Mucosa of gallbladder (tissue), 1 donor: ENCODE results near the gene ARNT2. TPM values are rescaled to one million over a fixed set of nuclear protein-coding genes. Genes with fewer than 3 reads are reported as not detected.
"Not testable (repeated sequence)": the region's sequence is repeated elsewhere in the genome, so short reads cannot be mapped to it uniquely, and the experiment has no call there.

Source experiments
- DNase-seq: peaks from one replicate; pipeline ENCODE4 v3.0.0-alpha.2; 2020; ENCODE audit warnings: low spot score
- total RNA-seq: library from RNA; stranded (reverse); gene quantifications from one replicate; pipeline ENCODE4 v1.2.1, GENCODE V29; 2021
- donor health status: DM: no; HTN: no; CAD: no.

Gene ARNT2
- total RNA-seq, 1 donor from 2014 or later, result 6.6 TPM

DNA sequence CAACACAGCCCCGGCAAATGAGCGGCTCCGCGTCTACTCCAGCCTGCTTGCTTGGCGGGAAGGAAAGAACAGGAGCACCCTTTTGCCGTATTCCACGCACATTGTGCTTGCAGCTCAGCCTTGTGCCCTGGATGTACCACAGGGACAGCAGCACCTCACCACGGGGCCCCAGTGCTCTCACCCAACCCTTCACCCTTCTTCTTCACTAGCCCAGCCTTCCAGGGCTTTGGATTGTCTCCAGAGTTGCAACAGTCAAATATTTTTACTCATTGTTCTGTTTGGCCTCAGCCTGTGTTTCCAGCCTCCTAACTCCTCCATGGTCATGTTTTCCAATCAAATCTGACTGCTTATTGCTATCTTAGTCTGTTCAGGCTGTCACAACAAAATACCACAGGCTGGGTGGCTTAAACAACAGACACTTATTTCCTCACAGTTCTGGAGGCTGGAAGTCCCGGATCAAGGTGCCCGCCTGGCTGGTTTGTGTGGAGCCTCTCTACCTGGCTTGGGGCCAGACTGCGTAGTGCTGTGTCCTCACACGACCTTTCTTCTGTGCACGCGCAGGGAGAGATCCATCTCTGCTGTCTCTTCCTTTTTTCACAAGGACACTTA is 211.7 kb downstream of the ARNT2 start:
- peak; percentile 72 for DNase-seq

DNA sequence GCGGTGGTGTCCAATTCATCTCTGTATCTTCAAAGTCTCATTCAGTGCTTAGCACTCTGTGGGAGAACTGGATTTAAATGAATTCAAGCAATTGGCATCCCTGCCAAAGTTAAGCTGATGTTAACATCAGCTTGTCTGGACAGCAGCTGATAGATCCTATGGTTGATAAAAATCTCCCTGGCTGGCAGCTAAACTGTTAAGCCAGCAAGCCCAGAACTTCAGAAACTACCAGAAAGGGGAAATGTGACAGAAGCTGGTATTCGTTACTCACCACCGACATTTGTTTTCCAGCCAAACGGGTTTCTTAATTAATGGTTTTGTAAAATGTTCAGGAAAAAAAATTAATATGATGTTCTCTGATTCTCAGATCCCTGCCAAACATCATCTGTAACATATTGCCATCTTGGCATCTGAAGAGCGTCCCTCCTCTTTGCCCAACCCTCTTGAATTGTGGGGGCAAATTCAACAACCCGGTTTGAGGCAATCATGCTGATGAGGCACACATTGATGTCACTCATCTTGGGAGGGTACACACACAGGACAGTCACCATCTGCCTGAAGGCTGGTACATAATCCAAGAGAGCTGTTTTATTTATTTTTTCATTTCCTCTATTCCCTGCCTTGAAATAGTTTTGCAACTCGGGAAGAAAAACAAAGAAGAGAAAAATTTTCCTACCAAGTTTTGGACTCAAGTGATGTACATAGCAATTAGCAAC is 214.7 kb downstream of the ARNT2 start:
- DNase-seq, result no peak

- no peak for DNase-seq
Observed at GRCh38 chr15:80619680-80620079, 215.5 kb downstream of the ARNT2 start.

- no peak for DNase-seq
Observed at GRCh38 chr15:80620141-80620540, 216.0 kb downstream of the ARNT2 start.

- DNase-seq, result no peak
Observed at GRCh38 chr15:80620931-80621330, 216.7 kb downstream of the ARNT2 start.

GRCh38 chr15:80626643-80627120 is 222.5 kb downstream of the ARNT2 start:
- no peak for DNase-seq

DNA sequence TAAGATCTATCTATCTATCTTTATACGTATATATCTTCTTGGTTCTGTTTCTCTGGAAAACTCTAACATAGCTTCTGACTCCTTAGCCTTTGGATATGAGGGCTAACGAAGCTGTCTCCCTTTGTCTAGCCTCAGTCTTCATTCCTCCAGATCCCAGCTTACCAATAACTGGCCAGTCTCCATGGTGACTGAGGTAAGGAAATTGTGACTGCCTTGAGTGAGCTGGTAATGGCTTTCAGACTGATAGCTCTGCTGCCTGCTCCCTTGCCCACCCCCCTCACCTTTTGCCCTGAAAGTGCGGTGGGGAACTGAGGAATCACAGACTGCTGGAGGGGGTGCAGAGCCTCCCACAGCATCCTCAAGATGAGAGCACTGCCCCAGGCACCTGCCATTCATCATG is 225.2 kb downstream of the ARNT2 start:
- DNase-seq, result no peak

GRCh38 chr15:80630981-80631380 is 226.8 kb downstream of the ARNT2 start:
- no peak for DNase-seq

DNA sequence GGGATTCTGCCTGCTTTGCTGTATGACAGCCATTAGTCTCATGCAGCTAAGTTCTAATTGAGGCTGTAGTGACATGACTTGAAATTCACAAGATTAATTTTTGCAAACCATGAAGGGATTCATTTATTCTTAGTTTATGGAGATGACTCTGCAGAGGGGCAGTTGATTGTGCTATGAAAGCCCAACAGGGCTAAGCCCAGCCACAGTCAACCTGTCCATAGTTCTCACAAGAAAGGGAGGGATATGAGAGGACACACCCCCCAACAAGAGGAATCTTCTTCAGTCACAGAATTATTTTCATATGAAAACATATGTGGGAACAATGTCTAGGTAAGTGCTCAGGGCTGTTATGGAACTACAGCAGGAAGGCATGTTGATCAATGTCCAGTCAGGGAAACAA is 229.0 kb downstream of the ARNT2 start:
- DNase-seq, result no peak

GRCh38 chr15:80635953-80636352 is 231.8 kb downstream of the ARNT2 start:
- DNase-seq, result peak; percentile 50

DNA sequence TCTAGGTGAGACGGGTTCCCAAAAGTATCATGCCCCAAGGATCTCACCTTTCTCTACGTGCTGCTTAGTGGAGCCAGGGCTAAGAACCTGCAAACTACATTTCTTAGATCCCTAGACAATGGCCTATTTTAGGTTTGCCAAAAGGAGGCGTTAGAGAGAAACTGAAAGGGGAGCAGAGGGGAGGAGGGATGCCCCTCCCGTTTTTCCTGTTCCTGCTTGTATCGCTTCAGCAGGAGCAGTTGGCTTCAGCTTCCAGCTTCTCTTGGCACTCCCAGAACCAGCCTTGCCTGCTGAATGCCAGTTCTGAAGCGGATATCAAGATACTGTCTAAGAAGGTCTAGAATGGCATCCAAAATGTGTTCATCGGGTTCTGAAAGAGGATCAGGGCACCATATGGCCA is 232.5 kb downstream of the ARNT2 start:
- DNase-seq, result no peak

GRCh38 chr15:80637747-80638146 is 233.6 kb downstream of the ARNT2 start:
- DNase-seq, result no peak

DNA sequence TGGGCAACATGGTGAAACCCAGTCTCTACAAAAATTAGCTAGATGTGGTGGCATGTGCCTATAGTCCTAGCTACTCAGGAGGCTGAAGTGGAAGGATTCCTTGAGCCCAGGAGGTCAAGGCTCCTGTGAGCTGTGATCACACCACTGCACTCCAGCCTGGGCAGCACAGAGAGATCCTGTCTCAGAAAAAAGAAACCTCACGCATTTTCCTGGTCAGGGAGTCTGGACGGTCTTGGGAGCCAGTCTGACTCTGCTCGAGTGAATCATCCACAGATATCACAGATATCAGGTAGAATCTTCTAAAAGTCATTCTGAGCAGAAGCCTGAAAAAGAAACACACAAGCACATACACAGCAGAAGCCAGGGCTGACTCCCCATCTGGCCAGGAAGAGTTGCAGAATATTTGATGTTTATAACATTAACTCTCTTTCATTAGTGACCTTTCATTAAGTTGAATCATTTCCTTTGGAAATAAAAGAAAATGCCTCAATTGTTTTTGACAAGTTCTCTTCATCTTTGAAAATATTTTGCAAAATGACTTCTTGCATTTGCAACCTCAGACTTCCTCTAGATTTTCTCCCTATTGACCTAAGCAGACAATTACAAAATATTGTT is 234.5 kb downstream of the ARNT2 start:
- DNase-seq, result no peak

DNA sequence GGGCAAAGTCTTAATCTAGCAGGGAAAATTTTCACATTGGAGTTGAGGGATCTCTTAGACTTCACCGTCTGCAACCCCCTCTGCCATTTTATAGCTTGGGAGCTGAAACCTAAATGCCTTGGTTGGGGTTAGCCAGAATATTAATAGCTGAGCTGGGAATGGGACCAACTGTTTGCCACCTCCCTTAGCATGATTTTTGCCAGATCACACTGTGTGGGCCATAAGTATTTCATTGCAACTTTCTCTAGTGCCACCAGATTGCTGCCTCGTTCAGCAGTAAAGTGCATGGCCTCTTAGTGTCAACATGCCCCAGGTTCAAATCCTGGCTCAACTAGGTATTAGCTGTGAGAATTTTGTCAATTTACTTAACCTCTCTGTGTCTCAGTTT is 235.0 kb downstream of the ARNT2 start:
- DNase-seq, result no peak

GRCh38 chr15:80640531-80641121 is 236.4 kb downstream of the ARNT2 start:
- DNase-seq, result no peak

- peak; percentile 15 for DNase-seq
Observed at GRCh38 chr15:80641384-80641783, 237.2 kb downstream of the ARNT2 start.

DNA sequence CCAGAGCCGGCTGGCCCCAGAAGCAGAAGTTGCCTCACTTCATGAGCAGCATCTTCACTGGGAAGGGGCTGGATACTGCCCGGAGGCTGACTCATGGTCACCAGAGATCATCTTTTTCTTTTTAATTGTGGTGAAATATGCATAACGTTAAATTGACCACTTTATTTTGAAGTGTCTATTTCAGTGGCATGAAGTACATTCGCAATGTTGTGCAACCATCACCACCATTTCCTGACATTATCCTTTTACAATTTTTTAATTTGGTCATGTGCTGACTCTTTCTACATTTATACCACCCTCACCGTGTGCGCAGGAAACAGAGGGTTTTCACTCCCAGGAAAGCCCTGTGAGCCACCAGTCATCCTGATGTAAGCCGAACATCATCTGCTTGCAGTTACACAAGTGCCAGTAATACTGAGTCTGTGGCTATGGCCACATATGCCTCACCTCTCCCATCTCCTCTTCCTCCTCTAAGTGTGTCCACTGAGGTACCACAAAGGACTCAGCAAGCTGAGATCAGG is 239.3 kb downstream of the ARNT2 start:
- DNase-seq, result no peak

DNA sequence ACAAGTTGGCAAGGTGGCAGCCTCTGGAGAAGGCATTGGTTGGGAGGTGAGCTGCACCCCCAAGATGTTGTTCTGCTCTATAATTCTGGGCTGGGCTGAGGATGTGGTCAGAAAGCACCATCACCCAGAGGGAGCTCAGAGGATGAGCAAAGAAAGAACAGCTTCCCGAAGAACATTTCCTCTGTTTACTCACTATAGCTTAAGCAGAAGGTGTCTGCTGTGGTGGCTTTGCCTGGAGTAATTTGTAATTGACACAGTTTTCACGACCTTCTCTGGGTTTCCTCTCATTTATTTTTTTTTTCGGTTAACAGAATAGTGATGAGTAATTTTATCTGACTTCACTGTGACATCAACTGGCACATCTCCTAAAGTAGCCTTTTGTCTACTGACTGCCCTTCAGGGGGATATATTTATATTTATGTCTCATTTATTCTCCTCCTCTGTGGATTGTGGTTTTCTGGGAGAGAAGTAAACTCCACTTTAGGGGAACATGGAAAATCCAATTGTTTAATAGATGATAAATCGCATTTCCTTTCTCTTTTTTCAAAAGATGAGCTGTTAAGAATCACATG is 241.4 kb downstream of the ARNT2 start:
- no peak for DNase-seq

- not testable (repeated sequence) for DNase-seq
Observed at GRCh38 chr15:80647424-80647823, 243.2 kb downstream of the ARNT2 start.
